Prostate gland (tissue), 2 donors: Measurements from ENCODE around the gene CGB3. TPM values are rescaled to one million over a fixed set of nuclear protein-coding genes. Genes with fewer than 3 reads are reported as not detected.
"Not testable (repeated sequence)": the region's sequence is repeated elsewhere in the genome, so short reads cannot be mapped to it uniquely, and the experiment has no call there.

Source experiments
- DNase-seq: peaks from one replicate; pipeline ENCODE4 v3.0.0-alpha.2; 2019; ENCODE audit warnings: low spot score
- H3K27ac ChIP-seq, 2 donors: fragments of 200-600 bp; sonication (generic); 2 replicates each; pipeline ENCODE4 v1.5.1; 2017 to 2019
- H3K27me3 ChIP-seq: fragments of 200-600 bp; sonication (generic); replicated peaks from 2 replicates; pipeline ENCODE4 v1.5.1; 2019; ENCODE audit not compliant: insufficient read depth
- H3K36me3 ChIP-seq, 2 donors: fragments of 200-600 bp; sonication (generic); 1 replicate in 1 of 2; 2 replicates in 1 of 2; pipeline versions ENCODE4 v1.5.1 to v1.8.1; 2017 to 2019
- H3K4me1 ChIP-seq: fragments of 200-600 bp; sonication (generic); replicated peaks from 2 replicates; pipeline ENCODE4 v1.5.1; 2019
- H3K4me3 ChIP-seq, 2 donors: fragments of 200-600 bp; sonication (generic); 2 replicates each; pipeline ENCODE4 v1.5.1; 2017 to 2019
- H3K9me3 ChIP-seq: fragments of 200-600 bp; sonication (generic); 2 replicates; pipeline ENCODE4 v1.5.1; 2017
- CTCF ChIP-seq, 4 experiments: fragments of 200-600 bp in 2 of 4; fragments of 450-650 bp in 2 of 4; sonication (generic) in 2 of 4; IDR thresholded peaks; 1 replicate in 3 of 4; 2 replicates in 1 of 4; pipeline ENCODE4 v1.5.1; 2016 to 2019; ENCODE audit warnings: antibody characterized with exemption in 4 of 4, mild to moderate bottlenecking in 2 of 4, moderate library complexity in 2 of 4
- POLR2A ChIP-seq: fragments of 450-650 bp; IDR thresholded peaks from one replicate; pipeline ENCODE4 v1.6.1; 2016; ENCODE audit warnings: antibody characterized with exemption, mild to moderate bottlenecking
- POLR2AphosphoS5 ChIP-seq: sonication (generic); formaldehyde crosslinking; IDR thresholded peaks from one replicate; pipeline ENCODE4 v1.6.1; 2017; ENCODE audit warnings: antibody characterized with exemption
- WGBS: methylation state at CpG from one replicate; pipeline ENCODE4 v1.1.5; 2018; 5-methylcytosine and 5-hydroxymethylcytosine counted together
- intact Hi-C: fragments of 100-400 bp; cut with DNase I; formaldehyde crosslinking; loops from one replicate; pipeline ENCODE4 v1.14.2; 2022
- total RNA-seq, 2 donors: library from RNA; depleted of rRNA; stranded (reverse); fragments of >200 nt; gene quantifications; one replicate each; pipeline ENCODE4 v1.1.0, GENCODE V29; 2016

The CGB3 gene
- total RNA-seq = not detected

GRCh38 chr19:49024233-49024632, at the start of gene CGB3:
TSS of gene CGB3 (minus strand) at chr19:49024333. CDS start at chr19:49023971, 362 bp downstream.
- H3K27ac ChIP-seq, H3K9me3 ChIP-seq, intact Hi-C loops, H3K4me1 ChIP-seq, DNase-seq, H3K27me3 ChIP-seq, H3K4me3 ChIP-seq, H3K36me3 ChIP-seq: not testable (repeated sequence)
- WGBS = 68% methylated on average over 8 of the region's 15 CpGs

GRCh38 chr19:49071860-49072547, 47.9 kb upstream of the CGB3 start:
- no peaks in the 10 kb centered on the region for H3K9me3 ChIP-seq
- WGBS = 4% methylated on average over 93 of the region's 93 CpGs
- no peak for TF ChIP-seq POLR2A
- TF ChIP-seq CTCF (IDR thresholded peaks at IDR 0.05) = no peak
- no peak for TF ChIP-seq POLR2AphosphoS5
- H3K27ac ChIP-seq = no peak overlapping the region
- no peaks in the 10 kb centered on the region for H3K4me1 ChIP-seq
- no peak for DNase-seq
- no peaks in the 10 kb centered on the region for H3K36me3 ChIP-seq
- peaks cover 4% of the 10 kb centered on the region for H3K27me3 ChIP-seq
- H3K4me3 ChIP-seq = no peak overlapping the region
- intact Hi-C loops = no loop called here

- Histone ChIP-seq H3K9me3 (no peaks in the 10 kb centered on the region), H3K27me3 (peaks cover 4% of the 10 kb centered on the region), H3K4me3 (no peak overlapping the region), H3K4me1 (no peaks in the 10 kb centered on the region), H3K27ac (no peak overlapping the region), H3K36me3 (no peaks in the 10 kb centered on the region)
- no peak for DNase-seq
- 97% methylated on average over 21 of the region's 21 CpGs for WGBS
- intact Hi-C loops = no loop called here
- TF ChIP-seq POLR2A = no peak
- TF ChIP-seq POLR2AphosphoS5 = no peak
- no peak for TF ChIP-seq CTCF (IDR thresholded peaks at IDR 0.05)
These were observed 46.3 kb upstream of the CGB3 start for GRCh38 chr19:49070416-49070815.

GRCh38 chr19:49069026-49069425, 44.9 kb upstream of the CGB3 start:
- Histone ChIP-seq H3K27me3 (peaks cover 4% of the 10 kb centered on the region), H3K4me1 (no peaks in the 10 kb centered on the region), H3K4me3 (no peak overlapping the region), H3K27ac (no peak overlapping the region), H3K9me3 (no peaks in the 10 kb centered on the region), H3K36me3 (no peaks in the 10 kb centered on the region)
- intact Hi-C loops = no loop called here
- DNase-seq = no peak
- no peak for TF ChIP-seq POLR2AphosphoS5
- no peak for TF ChIP-seq CTCF (IDR thresholded peaks at IDR 0.05)
- no peak for TF ChIP-seq POLR2A
- 96% methylated on average over 9 of the region's 9 CpGs for WGBS

GRCh38 chr19:49067554-49067953, 43.4 kb upstream of the CGB3 start:
- 63% methylated on average over 3 of the region's 3 CpGs for WGBS
- Histone ChIP-seq H3K9me3 (no peaks in the 10 kb centered on the region), H3K4me1 (no peaks in the 10 kb centered on the region), H3K4me3 (no peak overlapping the region), H3K36me3 (no peaks in the 10 kb centered on the region), H3K27me3 (no peaks in the 10 kb centered on the region), H3K27ac (no peak overlapping the region)
- TF ChIP-seq POLR2A (no peak), POLR2AphosphoS5 (no peak), CTCF (IDR thresholded peaks at IDR 0.05) (no peak)
- no peak for DNase-seq
- intact Hi-C loops = no loop called here
